HL-60/S4 treated with retinoic acid at 250 ng/mL for 4 days and 3 days (cell line): ENCODE measurements around the gene OCEL1.
"Not testable (repeated sequence)": the region's sequence is repeated elsewhere in the genome, so short reads cannot be mapped to it uniquely, and the experiment has no call there.

Experiments used
- in situ Hi-C: fragments of 300-500 bp; cut with MboI; formaldehyde crosslinking; loops from 2 replicates; pipeline ENCODE4 v1.7.0; 2022; ENCODE audit warnings: low sequenced_read_pairs

The OCEL1 gene

DNA sequence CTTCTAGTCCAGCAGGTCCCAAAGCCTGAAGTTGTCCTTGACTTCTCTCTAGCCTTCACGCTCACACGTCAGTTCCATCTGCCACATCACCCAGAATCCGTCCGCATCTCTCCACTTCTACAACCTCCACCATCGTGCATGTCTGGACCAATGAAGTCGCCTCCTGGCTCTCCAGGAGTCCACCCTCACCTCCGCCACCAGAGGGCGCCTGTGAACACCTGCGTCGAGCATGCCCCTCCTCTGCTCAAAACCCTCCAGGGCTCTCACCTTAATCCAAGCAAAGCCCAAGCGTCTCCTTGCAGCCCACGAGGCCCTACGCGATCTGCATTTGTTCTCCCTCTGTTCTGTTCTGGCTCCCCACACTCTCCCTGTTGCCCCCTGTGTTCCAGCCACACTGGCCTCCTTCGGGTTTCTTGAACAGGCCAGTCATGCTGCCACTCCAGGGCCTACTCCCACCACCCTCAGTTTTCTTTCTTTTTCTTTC, 34.9 kb downstream of the OCEL1 start:
- in situ Hi-C loops: no loop called here

DNA sequence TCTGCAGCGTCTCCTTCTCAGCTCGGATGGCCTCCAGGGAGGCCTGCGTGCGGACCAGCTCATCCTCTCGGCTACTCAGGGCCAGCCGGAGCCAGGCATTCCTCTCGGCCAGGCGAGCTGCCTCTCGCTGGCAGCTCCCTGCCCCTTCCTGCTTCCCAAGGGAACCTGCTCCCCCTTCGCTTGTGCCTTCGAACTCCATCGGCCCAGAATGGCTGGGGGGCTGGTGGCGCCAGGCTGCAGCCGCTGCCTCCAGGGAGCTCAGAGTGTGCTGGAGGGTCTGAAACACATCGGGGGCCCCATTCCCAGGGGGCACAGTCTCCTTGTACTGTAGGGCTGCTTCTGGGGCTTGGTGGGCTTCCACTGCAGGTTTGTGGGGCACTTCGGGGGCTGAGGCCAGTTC, 36.5 kb downstream of the OCEL1 start:
- in situ Hi-C loops: no loop called here

DNA sequence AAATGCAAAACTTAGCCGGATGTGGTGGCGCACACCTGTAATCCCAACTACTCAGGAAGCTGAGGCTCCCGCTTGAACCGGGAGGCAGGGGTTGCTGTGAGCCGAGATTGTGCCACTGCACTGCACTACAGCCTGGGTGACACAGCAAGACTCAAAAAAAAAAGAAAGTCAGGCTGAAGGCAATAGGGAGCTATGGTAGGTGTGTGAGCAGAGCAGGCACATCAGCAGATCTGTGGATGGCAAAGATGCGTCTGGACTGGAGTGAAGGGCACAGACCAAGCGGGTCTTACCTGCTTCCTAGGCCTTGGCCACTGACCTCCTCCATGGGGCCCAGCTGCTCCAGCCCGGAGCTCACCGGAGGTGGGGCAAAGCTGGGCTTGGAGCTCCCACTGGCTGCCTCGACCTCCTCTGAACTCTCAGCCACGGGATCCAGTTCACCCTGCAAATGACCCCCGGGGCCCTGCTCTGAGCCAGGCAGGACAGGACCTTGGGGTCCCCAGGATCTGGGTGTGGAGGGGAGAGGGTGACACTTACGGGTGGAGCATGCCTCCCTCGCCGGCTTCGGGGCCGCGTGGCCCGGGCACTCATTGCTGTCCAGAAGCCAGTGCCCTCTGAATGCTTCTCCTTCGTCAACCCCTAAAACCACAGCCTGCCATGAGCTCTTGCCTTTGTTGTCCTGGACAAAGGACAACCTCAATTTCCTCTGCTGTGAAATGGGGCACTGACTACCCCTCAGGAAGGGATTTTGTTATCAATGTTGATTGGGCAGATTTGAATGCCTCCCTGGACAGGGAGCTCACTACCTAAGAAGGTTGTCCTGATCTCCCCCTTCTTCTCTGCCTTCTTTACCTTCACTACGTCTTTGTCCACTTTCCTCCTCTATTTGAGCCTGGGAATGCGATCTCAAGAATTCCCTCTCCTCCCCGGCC, 38.0 kb downstream of the OCEL1 start:
- in situ Hi-C loops: no loop called here

DNA sequence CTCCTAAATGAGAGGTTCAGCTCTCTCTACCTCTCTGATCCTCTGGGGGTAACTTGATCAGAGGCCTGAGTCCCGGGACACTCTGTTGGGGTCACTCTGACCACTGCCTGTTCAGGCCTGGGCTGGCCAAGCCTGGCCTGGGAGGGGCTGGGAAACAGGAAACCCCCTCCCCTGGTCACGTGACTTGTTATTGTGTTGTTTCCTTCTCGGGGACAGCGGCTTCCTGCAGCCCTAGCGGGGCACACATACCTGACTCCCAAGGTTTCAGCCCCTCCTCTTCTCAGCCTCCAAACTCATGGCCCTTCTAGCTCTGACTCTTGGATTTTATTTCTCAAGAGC, 38.6 kb downstream of the OCEL1 start, which contains the start of gene USHBP1:
TSS of gene USHBP1 (minus strand) at position 105 of the 339 bp plus-strand sequence. CDS start 446 bp downstream, outside the sequence.
- in situ Hi-C loops: no loop called here

DNA sequence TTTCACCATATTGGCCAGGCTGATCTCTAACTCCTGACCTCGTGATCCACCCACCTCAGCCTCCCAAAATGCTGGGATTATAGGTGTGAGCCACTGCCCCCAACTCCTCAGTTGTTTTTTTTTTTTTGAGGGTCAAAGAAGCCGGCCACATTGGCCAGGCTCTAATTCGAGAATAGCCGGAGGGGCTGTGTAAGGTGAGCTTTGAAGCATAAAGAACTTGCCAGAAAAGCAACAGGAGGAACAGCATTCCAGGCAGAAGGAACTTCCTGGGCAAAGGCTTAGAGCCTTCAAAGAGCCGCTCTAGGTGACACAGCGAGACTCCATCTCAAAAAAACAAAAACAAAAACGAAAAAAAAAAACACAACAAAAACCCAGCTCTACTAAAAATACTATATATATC, 40.0 kb downstream of the OCEL1 start:
- in situ Hi-C loops: no loop called here

DNA sequence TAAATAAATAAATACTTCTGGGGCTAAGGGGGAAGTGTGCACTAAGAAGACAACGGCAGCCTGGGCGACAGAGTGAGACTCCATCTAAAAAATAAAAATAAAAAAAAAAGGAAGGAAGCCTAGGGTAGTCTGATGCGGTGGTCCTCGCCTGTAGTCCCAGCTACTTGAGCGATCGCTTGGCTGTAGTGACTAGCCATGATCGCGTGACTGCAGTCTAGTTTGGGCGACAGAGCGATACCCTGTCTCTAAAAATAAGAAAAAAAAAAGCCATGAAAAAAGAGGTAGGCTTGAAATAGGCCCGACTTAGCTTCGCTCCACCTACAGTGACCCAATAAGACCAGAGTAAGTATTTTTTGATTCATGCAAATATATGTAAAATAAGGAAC, 40.6 kb downstream of the OCEL1 start:
- in situ Hi-C loops: no loop called here

DNA sequence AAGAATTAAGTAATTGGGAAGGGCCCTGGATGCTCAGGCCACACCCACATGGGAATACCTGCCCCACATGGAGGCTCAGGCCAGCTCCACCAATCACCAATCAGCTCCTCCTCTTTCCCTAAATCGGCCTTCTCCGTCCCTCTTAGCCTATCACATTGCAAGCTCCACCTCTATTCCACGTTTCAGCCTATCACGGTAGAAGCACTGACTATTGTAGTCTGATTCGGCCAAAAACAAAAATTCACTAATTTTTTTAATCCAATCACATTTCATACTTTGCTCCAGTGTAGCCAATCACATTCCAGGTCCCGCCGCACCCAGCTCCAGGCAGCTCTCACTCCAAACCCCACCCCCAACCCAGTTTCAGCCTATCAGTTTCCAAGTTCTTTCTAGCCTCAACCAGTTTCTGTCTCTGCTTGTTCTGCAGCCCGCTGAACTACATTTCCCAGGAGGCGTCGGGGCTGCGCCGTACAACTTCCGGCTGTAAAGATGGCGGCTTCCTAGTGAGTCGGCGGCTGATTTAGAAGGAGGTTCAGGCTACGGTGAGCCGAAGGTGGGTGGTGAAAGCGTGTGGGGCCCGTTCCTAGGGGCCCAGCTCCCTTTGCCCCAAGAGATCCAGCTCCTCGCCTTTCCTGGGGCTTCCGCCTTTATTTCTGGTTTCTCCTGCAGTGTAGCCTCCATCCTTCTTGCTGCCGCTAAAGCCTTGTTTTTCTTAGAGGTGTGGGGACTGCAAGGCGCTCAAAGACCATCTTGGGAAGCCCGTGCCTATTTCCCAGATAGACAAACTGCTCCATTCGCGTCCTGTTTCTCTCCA, 41.2 kb downstream of the OCEL1 start, which contains the start of gene BABAM1:
TSS of gene BABAM1 (plus strand) at position 469 of the 814 bp plus-strand sequence. CDS start 1,364 bp downstream, outside the sequence.
- in situ Hi-C loops: no loop called here

DNA sequence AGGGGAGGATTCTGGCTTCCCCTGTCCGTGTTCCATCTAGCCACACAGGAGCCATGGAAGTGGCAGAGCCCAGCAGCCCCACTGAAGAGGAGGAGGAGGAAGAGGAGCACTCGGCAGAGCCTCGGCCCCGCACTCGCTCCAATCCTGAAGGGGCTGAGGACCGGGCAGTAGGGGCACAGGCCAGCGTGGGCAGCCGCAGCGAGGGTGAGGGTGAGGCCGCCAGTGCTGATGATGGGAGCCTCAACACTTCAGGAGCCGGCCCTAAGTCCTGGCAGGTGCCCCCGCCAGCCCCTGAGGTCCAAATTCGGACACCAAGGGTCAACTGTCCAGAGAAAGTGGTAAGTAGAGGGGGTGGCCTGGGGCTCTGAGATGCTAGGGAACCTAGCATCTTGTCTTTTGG, 42.7 kb downstream of the OCEL1 start:
- in situ Hi-C loops: no loop called here

DNA sequence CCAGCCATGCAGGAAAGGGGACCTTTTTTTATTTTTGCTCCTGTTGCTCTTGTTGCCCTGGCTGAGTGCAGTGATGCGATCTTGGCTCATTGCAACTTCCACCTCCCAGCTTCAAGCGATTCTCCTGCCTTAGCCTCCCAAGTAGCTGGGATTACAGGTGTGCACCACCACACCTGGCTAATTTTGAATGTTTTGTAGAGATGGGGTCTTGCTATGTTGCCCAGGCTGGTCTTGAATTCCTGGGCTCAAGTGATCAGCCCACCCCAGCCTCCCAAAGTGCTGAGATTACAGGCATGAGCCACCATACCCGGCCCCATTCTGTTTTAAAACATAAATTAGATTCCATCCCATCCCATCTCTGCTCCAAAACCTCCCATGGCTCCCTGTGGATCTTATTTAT, 48.9 kb downstream of the OCEL1 start:
- in situ Hi-C loops: not testable (repeated sequence)

DNA sequence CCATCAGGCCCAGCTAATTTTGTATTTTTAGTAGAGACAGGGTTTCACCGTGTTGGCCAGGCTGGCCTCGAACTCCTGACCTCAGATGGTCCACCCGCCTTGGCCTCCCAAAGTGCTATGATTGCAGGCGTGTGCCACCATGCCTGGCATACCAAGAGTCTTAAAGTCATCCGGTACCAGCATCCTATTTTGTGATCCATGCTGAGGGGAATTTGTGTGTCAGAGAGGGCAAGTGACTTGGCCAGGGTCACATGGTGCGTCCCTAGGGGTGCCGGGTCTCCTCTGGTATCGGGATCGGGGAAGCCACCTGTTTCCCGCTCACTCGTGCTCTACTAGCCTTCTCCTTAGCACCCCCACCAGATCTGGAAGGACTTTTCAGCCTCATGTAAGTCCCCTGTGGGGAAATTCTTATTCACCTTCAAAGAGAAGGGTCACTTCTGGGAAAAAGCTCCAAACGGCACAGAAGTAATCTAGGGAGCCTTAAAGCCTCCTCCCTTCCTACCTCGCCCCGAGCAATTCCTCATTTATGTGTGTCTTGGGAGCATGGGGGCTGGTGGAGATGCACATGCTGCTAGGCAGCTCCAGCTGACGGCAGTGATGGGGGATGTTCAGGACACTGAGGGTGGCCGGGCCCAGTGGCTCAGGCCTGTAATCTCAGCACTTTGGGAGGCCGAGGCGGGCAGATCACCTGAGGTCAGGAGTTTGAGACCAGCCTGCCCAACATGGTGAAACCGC, 49.6 kb downstream of the OCEL1 start:
- in situ Hi-C loops: no loop called here
